Right renal cortex interstitium (tissue), 3 donors: Measurements from ENCODE around the gene ITGAD. TPM values are rescaled to one million over a fixed set of nuclear protein-coding genes. Genes with fewer than 3 reads are reported as not detected.
"Not testable (repeated sequence)": the region's sequence is repeated elsewhere in the genome, so short reads cannot be mapped to it uniquely, and the experiment has no call there.

ENCODE experiments used
- DNase-seq, 3 donors: peaks; one replicate each; pipeline ENCODE4 v3.0.0-alpha.2; 2013; ENCODE audit warnings: low read depth in 3 of 3, low spot score in 2 of 3
- polyA plus RNA-seq, 3 donors: library from polyadenylated mRNA; unstranded; fragments of 120-200 nt; gene quantifications; one replicate each; pipeline ENCODE4 v1.2.1, GENCODE V29; 2013; ENCODE audit not compliant: insufficient read length in 3 of 3

The ITGAD gene
- polyA plus RNA-seq, 3 donors, result 0.21 to 0.39 (median 0.23) TPM

DNA sequence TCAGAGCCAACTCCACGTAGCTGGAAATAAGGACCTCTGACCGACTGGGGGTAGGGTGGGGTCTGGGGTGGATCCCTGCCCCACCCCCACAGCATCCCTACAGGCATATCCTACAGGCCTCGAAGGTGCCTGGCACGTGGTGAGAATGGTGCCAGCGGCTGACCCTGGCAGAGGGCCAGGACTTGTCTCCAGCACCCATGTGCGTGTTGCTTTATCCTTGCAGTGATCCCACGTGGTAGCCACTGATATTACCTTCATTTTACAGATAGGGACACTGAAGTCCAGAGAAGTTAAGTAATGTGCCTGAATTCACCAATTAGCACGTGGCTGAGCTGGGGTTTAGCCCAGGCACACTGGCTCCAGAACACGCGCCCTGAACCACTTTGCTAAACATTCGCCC is 8.3 kb downstream of the ITGAD start:
- no peak for DNase-seq

DNA sequence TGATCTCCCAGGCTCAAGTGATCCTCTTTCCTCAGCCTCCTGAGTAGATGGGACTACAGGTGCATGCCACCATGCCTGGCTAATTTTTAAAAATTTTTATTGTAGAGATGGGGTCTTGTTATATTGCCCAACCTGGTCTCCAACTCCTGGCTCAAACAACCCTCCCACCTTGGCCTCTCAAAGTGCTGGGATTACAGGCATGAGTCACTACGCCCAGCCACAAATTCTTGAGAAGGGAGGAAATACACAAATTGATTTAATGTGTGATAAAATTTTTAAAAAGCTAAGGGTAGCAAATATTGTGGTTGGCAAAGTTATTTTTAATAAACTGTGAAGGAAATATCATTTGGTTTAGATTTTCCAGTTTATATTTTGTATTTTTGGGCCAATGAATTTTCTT is 9.6 kb downstream of the ITGAD start:
- DNase-seq, result no peak

DNA sequence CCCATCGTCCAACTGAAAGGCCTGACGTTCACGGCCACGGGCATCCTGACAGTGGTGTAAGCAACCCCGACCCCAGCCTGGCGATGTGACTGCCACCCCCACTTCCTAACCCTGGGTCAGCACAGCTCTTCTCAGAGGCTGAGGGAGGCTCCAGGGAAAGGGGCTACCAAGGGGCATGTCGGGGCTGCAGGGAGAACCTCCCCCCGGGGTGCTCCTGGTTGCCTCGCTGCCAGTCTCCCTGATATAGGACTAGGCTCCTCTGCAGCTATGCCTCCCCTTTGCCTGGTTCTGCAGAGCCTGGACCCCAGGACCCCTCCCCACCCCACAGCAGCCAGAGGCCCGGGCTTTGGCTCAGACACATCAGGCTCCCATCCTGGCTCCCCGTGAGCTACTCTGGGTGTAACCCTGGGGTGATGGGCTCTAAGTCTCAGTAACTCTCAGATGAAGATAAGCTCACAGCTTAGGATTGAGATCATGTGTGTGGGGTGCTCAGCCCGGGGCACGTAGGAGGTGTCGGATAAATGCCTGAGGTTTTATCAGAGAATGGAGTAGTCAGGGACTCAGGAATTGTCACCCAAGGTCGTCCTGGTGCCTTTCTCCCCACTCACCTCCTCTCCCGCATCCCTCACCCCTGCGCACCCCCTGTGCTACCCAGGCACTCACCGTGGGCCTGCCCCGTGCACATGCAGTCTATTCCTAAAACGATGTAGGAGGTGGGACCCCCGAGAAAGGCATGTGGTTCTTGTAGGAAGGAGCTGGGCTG is 10.6 kb downstream of the ITGAD start:
- no peak for DNase-seq

DNA sequence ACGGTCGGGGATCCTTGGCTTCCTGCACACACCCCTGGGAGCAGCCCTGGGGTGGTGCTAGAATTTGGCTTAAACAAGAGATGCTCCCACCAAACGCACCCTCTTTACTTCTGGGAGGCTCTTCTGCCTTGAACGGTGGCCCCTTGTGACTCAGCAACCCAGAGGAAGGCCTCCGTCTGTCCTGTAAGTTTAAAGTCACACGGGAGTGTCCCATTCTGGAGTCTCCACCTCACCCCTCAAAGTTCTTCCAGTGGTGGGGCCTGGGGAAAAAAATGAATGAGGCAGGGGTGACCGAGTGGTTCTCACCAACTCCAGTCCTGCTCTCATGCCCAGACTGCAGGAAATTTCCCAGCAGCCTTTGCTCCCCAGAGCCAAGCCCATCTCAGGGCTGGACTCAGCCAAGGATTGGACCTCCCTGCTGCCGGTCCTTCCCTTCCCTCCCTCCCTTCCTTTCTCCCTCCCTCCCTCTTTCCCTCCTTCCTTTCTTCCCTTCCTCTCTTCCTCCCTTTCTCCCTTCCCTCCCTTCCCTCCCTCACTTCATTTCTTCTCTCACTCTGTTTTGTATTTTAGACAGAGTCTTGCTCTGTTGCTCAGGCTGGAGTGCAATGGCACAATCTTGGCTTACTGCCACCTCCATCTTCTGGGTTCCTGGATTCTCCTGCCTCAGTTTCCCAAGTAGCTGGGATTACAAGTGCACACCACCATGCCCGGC is 11.4 kb downstream of the ITGAD start:
- DNase-seq, result no peak

DNA sequence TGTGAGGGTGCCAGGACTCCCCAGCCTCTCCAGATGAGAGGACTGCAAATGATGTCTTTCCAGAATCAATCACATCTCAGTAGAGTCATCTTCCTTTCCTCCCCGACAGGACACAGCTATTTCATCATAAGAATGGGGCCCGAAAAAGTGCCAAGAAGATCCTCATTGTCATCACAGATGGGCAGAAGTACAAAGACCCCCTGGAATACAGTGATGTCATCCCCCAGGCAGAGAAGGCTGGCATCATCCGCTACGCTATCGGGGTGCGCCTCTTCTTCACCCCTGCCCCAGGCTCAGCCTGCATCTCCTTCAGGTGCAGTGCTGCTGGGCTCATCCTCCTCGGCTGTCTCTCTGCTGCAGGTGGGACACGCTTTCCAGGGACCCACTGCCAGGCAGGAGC is 14.3 kb downstream of the ITGAD start:
- DNase-seq, result no peak

DNA sequence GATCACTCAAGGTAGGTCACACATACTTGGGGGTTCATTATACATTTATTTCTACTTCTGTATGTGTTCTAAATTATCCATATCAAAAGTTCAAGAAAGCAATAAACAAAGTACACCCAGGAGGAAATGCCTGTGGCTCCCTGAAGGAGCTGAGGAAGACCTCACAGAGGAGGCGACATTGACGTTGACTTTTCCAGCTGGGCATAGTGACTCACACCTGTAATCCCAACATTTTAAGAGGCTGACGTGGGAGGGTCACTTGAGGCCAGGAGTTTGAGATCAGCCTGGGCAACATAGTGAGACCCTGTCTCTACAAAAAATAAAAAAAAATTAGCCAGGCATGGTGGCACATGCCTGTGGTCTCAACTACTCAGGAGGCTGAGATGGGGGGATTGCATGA is 16.3 kb downstream of the ITGAD start:
- no peak for DNase-seq

DNA sequence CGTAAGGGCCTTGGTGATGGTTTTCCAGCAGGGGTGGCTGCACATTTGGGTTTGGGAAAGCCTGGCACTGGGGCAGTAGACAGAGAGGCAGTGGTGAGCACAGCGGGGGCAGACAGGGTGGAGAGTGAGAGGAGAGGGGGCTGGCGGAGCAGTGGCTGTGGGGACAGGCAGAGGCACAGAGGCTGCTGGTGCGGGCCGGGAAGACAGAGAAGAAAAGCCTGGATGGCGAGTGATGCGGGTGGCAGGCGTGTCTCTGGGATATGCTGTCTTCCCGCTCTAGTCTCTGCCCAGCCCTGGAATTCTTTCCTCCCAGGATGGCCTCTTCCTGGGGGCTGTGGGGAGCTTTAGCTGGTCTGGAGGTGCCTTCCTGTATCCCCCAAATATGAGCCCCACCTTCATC is 16.9 kb downstream of the ITGAD start:
- no peak for DNase-seq

DNA sequence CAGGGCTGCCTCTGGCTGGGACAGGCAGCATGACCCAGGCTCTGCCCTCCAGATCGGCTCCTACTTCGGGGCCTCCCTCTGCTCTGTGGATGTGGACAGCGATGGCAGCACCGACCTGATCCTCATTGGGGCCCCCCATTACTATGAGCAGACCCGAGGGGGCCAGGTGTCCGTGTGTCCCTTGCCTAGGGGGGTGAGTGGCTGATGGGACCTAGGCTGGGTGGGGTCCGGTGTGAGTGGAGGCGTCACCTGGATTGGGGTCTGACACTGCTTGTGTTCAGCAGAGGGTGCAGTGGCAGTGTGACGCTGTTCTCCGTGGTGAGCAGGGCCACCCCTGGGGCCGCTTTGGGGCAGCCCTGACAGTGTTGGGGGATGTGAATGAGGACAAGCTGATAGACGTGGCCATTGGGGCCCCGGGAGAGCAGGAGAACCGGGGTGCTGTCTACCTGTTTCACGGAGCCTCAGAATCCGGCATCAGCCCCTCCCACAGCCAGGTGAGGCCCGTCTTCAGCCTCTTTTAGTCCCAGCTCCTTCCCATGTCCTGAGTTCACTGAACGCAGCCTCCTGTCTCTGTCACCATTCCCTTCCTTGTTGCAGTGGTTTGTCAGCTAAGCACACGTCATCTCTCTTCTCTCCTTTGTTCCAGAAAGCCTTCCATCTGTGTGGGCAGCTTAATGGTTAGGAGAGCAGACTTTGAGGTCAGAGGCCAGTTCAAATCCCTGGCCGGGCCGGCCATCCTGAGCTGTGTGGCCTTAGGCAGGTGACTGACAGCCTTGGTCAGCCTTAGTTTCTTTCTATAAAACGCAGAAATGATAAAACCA is 18.1 kb downstream of the ITGAD start:
- DNase-seq, result no peak

DNA sequence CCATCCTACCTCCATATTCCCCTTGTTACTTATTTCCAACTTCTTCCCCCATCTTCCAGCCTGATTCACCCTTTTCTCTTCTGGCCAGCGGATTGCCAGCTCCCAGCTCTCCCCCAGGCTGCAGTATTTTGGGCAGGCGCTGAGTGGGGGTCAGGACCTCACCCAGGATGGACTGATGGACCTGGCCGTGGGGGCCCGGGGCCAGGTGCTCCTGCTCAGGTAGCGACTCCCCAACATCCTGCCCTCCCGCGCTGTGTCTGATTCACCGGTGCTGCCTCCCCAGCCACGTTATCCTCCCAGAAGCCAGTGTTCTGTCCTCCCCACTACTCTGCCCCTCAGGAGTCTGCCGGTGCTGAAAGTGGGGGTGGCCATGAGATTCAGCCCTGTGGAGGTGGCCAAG is 19.6 kb downstream of the ITGAD start:
- no peak for DNase-seq

DNA sequence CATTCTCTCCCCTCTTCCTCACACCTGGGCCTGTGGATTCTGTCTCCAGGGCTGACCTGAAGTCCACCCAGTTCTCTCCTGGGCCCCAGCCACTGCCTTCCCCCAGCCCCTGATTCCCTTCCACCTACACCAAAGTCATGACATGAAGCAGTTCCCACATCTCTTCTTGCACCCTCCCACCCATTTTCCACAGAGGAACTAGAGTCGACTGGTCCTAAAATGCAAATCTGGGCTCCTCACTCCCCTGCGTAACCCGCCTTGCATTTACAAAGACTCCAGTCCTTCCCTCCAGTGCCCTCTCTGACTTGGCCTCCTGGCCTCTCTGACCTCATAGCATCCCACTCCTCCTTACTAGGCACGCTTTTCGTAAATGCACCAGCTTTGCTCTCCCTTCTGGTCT is 20.2 kb downstream of the ITGAD start:
- DNase-seq, result no peak

DNA sequence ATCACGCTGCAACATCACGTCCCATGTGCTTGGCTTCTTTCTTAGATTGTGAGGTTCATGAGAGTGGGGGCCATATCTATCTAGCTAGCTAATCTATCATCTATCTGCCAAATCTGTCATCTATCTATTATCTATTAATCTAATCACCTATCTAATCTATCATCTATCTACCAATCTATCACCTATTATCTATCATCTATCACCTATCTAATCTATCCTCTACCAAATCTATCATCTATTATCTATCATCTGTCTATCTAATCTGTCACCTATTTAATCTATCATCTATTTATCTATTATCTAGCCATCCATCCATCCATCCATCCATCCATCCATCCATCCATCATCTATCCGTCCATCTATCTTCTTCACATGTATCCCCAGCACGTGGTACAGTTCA is 20.8 kb downstream of the ITGAD start:
- no peak for DNase-seq

DNA sequence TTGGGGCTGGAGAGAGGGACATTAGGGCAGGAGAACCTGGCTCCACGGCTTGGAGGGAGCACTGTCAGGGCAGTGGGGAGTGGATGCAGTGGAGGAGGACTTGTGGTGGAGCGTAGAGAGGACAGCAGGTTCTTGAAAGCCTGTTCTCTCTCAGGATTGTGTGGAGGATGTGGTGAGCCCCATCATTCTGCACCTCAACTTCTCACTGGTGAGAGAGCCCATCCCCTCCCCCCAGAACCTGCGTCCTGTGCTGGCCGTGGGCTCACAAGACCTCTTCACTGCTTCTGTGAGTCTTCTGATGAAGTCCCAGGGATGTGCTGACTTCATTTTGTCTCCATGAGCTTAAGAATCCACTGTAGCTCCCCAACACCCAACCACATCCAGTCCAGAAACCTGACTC is 21.6 kb downstream of the ITGAD start:
- DNase-seq, result no peak

DNA sequence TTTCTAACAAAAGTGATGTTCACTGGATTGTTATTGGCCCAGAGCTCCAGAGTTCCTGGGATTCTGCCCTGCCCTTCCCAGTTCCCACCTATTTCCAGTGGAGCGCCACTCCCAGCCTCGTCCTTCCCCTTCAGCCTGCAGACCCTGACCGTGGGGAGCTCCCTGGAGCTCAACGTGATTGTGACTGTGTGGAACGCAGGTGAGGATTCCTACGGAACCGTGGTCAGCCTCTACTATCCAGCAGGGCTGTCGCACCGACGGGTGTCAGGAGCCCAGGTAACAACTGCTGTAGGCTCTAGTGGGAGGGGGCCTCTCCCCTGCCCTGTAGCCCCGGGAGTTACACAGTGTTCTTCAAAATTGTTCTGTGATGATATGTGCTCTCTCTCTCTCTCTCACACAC is 23.2 kb downstream of the ITGAD start:
- DNase-seq, result no peak

DNA sequence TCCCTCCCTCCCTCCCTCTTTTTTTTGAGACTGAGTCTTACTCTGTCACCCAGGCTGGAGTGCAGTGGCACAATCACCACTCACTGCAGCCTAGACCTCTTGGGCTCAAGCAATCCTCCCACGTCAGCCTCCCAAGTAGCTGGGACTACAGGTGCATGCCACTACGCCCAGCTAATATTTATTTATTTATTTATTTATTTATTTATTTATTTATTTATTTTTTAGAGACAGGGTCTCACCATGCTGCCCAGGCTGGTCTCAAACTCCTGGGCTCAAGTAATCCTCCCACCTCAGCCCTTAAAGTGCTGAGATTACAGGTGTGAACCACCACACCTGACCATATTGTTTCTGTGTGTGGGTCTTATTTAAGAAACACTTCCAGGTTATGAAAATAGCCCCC is 23.9 kb downstream of the ITGAD start:
- DNase-seq, result not testable (repeated sequence)

DNA sequence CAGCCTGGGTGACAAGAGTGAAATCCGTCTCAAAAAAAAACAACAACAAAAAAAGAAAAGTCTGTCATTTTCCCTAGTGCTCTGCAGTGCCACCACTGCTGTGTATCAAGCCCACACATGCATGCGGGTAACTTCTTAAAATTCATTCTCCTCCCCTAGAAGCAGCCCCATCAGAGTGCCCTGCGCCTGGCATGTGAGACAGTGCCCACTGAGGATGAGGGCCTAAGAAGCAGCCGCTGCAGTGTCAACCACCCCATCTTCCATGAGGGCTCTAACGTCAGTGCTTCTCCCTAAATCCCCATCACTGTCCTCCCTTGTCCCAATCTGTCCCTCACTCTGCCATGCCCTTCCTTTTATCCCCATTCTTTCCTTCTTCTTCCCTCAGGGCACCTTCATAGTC is 24.8 kb downstream of the ITGAD start:
- no peak for DNase-seq

DNA sequence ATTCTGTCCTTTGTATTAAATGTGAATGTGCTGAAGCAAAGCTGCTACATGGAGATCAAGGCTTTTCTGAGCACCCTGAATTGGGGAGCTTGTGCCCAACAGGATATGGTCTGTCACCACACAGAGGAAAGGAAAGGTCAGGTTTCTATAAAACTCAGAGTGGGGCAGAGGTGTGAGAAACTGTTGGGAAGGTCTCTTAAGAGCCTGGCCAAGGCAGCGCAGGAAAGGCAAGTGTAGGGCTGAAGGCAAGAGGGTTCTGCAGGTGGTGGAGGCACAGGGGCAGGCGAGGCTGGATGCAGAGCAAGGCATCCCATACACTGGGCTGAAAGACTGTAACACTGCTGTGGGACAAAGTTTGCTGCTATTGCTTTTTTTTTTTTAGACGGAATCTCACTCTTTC is 26.9 kb downstream of the ITGAD start:
- DNase-seq, result no peak

DNA sequence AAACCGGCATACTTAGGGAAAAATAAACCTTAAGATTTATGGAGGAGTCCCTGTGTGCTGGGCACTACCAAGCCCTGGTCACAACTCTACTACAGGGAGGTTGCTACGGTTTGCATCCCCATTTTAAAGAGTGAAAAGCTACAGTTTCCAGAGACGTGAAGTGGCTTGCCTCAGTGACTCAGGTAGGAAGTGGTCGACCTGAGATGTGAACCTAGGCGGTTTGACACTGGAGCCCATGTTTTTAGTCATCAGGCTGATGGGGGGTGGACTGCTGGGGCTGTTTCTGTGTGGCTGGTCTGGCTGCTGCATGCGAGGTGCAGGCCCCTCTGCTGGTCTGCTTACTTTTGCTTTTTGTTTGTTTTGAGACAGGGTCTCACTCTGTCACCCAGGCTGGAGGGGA is 28.5 kb downstream of the ITGAD start:
- no peak for DNase-seq

DNA sequence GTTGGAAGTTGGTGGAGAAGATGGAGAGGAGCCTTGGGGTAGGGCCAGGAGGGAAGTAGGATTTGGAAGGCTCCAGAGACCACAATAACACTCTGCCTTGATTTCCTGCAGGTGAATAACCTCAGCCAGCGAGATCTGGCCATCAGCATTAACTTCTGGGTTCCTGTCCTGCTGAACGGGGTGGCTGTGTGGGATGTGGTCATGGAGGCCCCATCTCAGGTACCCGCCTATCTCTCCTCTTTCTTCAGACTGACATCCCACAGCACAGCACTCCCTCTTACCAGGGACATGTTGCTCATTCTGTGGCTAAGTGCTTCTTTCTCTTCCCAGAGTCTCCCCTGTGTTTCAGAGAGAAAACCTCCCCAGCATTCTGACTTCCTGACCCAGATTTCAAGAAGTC is 30.1 kb downstream of the ITGAD start:
- DNase-seq, result no peak

DNA sequence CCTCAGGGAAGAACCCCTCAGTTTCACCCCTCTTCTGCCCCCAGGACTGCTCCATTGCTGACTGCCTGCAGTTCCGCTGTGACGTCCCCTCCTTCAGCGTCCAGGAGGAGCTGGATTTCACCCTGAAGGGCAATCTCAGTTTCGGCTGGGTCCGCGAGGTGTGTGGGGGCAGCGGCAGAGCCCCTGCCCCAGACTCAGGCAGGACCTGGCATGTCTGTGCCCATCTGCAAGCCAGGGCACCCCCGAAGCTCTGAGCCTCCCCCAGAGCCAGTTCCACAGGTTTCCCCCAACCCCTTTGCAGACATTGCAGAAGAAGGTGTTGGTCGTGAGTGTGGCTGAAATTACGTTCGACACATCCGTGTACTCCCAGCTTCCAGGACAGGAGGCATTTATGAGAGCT is 30.7 kb downstream of the ITGAD start:
- no peak for DNase-seq

DNA sequence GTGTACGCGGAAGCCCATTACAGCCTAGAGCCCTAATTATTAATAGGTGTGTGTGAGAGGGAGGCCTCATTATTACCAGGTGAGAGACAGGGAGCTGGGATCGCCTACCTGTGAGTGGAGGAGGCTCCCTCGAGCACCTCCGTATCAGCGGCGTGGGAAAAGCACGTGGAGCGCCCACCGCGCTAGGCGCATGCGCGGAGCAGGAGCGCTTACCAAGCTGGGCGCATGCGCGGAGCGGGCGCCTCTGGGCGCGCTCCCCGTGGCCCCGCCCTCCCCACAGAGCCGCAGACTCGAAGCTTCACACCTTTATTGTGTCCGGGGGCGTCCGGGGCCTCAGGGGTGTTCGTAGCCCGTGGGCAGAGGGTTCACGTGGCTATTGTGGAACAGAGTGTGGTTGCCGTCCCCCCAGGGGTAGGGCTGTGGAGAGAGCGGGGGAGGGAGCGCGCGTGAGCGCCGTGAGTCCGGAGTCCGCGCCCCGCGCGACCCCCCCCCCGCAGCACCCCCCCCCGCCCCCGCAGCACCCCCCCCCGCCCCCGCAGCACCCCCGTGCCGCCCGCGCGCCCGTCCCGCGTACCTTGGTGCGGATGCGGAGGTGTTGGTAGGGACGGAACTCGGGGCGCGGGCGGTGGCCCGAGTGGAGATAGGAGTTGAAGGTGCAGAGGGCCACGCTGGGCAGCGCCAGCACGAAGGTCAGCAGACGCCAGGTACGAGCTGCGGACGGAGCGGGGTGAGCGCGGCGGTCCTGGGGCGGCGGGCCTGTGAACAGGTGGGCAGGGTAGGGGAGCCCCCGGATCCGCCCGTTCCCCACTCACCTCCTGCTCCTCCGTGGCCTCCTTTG is 34.5 kb downstream of the ITGAD start:
- peak in 1 of 3 donors; percentile 13 for DNase-seq

DNA sequence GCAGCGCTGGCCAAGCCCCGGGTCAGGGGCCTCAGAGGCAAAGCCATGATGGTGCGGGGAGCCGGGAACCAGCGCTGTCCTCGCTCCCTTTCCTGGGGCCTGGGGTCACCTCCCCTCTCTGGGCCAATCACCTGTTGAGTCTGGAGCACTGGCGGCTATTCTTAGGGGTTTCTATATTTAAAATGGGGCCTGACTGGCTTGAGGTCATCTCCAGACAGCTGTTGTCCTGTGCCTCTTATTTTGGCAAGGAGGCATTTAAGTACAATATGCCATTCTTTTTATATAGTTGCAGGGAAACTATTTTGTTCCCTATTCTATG is 35.1 kb downstream of the ITGAD start, which contains the start of gene COX6A2:
COX6A2 (minus strand) TSS at position 82 of the 319 bp plus-strand sequence; CDS start at position 47, 35 bp downstream.
- no peak for DNase-seq
